HG02588 (cell line): ENCODE results near the gene ST8SIA4.

Source experiments
- ATAC-seq: cut with Tn5 transposase; IDR thresholded peaks from one replicate; pipeline ENCODE4 v1.9.1; 2021; ENCODE audit warnings: mild to moderate bottlenecking, moderate library complexity; ENCODE audit not compliant: unreplicated experiment

ST8SIA4 gene

DNA sequence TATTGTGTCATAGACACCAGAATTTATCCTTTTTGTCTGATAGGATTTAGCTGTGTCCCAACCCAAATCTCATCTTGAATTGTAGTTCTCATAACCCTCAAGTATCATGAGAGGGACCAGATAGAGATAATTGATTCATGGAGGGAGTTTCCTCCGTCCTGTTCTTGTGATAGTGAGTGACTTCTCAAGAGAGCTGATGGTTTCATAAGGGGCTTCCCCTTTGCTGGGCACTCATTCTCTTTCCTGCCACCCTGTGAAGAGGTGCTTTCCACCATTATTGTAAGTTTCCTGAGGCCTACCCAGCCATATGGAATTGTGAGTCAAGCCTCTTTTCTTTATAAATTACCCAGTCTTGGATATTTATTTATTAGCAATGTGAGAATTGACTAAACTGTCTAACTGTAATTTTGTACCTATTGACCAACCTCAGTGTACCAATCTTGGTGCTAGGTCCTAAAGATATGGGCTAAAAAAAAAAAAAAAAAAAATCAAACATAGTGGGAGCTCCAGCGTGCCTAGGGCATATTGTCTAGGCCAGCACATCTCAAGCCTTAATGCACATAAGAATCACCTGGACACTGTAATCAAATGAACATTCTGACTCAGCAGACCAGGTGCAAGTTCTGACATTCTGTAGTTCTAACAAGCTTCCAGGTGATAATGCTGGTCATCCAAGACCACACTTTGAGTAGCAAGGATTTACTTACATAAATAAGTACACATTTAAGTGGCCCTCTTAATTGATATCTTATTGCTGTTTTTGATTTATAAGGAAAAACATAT, 30.5 kb downstream of the ST8SIA4 start:
- no peak for ATAC-seq

DNA sequence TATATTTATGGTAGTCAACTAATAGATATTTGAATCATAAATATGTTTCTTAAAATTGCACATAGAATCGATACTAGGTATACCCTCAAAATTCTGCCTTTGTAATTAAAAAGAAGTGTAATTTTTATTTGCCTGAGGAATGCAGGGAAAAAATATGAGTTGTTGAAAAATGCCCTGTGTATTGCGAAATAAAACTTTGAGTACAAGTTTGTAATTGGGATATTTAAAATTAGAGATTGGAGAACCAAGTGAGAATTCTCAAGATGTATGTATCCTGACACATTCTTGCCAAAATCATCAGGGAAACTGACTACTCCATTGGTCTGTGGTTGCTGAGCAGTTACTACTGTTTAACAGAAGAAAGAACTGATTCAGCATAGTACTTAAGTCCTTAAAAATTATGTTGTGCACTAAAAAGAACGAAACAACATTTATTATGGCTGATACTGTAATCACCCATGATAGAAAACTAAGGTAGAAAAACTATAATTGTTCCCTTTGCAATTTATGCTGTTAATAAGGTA, 36.0 kb downstream of the ST8SIA4 start:
- no peak for ATAC-seq

DNA sequence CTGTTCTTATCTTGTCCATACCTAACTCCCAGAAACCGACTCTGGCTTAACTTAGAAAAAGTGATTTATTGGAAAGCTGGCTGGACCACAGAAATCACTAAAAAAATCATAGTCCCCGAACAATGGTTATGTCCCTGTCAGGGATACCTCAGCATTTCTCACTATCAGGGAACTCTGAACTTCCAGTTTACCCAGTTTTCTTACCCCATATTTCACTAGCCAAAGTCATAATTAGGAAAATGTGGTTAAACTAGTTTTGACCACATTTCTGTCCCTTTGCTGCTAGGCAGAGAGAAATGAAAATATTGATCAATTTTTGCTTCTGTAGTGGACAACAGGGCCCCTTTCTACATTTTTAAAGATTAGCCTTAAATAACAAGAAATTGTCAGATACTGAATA, 38.2 kb downstream of the ST8SIA4 start:
- ATAC-seq, result no peak

GRCh38 chr5:100863739-100864138, 39.3 kb downstream of the ST8SIA4 start:
- ATAC-seq, result no peak

DNA sequence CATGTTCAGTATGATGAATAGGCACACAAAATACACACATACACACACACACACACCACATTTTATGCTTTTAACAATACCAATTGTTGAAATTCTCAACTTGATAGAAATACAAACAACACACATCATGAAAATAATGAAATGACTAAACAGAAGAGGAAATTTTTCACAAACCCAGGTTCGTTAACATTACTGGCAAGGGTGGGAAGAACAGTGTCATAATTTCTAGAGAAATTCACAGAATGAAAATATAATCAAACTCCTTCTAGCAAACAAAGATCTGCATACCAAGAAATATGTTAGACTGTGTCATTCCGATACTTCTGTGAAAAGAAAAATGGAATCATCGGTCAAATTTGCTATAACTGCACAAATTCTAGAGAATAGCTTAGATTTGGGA, 41.9 kb downstream of the ST8SIA4 start:
- ATAC-seq, result no peak

DNA sequence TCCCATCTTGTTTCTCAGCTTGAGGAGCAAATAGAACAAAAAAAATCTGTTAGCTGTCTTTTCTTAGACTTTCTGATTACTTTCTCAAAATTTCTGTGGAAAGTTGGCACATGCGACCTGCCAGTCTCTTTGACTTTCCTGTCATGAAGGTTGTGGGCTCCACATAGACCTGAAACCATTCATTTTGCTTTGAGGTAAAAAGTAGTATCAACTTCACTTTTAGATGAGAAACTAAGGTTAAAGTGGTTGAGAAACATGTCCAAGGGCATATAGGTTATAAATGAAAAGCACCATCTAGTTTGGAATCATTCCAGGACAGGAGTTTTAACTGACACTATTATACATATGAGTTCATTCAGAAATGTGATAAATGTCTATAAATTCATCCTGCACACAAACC, 42.7 kb downstream of the ST8SIA4 start:
- peak; percentile 46 for ATAC-seq

DNA sequence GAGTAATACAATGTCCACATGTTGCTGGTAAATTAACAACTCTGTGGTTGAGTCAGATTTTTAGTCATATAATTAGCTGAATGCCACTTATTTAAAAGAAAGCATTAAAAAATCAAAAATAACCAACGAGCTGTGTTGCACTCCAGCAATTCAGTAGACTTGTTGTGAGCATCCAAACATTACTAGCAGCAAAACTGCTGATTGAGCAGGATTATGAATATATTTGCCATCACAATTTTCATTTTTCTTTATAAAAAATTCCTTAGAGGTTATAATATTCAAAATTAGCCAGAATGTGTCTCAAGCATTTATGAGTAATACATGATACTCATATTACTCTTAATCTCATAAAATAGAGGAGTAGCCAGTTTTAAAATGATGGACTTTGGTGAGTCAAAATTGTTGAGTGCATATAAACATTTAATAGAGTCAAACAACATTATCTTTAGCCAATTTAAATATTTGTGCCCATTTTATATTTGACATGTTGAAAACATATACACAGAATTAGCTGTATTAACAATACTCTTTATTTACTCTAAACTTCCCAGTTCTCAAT, 44.0 kb downstream of the ST8SIA4 start:
- ATAC-seq, result no peak

DNA sequence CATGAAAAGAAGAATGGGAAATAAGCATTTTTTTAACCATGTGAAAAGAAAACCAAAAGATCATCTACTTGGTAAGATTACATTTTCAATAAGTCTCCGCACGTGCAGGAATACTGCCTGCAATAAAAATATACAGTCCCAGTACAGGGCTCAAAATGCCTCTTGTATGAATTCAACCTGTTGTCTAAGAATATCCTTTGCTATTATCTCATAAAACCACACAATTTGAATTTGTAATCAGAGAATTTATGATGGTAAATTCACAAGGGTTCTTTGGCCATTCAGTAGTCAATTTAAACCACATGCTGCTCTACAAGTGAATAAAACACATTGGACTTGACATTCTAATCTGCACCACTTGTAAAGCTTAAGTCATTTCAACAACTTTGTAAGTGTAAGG, 46.6 kb downstream of the ST8SIA4 start:
- ATAC-seq, result no peak

DNA sequence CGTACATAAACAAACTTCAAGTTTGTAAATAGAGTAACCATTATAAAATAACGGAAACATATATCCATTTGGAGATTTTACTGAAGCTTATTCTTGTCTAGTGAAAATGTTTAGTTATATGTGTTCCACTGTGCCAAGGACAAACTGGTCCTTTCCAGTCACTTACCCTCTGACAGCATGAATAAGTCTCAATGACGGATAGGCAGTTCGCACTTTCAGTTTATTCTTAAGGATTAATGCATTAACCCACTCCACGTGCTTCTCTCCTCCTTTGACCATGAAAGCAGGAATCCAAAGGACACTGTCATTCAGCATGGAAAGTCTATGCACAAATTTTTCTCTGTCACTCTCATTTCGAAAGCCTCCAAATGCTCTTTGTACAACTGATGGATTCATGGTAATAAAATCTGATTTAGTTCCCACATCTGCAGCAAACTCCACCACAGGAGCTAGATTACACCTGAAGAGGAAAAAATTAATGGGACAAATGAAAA, 47.1 kb downstream of the ST8SIA4 start:
- ATAC-seq, result no peak

DNA sequence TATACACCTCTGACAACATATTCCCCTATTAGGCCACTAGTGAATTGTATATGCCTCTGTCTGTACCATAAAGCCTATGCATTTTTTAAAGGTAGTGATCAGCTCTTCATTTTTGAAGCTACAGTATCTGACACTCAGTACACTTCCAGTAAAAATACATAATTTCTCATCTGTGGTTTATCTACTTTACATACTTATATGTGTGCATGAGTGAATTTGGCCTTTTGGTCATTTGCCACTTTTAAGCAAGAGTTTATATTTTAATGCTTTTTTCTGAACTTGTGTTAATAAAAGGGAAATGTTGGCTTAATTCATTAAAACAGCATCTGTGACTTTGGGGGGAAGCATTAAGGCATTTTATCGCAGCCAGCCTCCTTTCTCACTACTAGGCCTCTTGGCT, 47.8 kb downstream of the ST8SIA4 start:
- no peak for ATAC-seq

GRCh38 chr5:100854591-100854990, 48.5 kb downstream of the ST8SIA4 start:
- ATAC-seq, result no peak

DNA sequence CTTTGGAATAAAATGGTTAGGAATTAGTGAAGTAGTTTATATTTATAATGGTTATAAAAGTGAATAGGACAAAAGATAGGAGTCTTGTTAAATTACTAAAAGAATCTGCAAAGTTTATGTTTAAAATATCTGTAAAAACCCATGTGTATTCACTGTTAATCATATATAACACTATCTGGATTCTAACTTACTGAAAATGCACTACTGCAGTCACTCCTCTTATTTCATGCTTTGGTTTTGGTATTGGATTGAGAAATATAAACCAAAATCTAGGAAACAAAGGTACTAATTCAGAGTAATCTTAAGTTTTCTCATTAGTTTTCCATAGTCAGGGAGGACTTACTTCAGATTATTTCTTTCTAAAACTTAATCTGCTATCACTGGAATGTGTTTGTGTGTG, 49.5 kb downstream of the ST8SIA4 start:
- ATAC-seq, result no peak

DNA sequence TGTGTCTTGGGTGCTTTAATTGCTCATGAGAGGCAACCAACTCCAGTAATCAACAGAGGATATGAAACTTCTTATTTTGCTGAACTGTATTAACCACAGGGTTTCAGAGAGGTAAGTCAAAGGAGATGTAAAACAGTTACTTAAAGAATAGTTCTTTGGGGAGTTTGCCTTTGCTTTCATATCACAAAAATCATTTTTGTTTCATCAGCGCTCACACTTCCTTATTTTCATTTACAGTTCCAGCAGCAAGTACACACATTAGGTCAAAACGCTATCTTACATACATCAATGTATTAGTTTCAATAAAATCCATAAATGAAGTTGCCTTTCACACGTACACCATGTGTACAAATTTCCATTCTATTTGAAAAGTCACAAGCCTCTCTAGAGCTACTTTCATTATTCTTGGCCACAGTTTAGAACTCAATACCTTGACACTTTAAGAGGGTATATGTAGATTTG, 50.1 kb downstream of the ST8SIA4 start:
- ATAC-seq, result peak; percentile 96

DNA sequence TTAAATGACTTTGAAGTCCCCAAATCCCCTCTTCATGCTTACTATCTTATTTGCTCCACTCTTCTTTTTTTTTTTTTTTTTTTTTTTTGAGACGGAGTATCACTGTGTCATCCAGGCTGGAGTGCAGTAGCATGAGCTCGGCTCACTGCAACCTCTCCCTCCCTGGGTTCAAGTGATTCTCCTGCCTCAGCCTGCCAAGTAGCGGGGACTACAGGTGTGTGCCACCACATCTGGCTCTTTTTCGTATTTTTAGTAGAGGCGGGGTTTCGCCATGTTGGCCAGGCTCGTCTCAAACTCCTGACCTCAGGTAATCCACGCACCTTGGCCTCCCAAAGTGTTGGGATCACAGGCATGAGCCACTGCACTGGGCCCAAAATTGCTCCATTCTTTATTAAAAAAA, 51.0 kb downstream of the ST8SIA4 start:
- no peak for ATAC-seq

DNA sequence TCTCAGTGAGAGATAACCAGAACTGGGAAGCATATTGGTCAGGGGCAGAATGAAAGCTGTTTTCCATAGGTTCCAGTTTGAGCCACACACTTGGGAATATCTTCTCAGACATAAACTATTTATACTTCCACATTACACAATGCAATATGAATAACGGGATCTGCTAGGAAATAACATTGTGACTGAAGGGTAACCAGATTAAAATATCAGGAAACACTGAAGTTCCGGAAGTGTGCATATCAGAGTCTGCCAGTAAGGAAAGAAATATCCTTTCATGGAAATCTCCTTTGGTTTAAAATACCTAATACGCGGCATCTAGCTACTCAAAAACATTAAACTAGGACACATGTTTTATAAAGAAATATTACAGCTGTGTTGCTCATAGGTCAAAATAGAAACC, 56.3 kb downstream of the ST8SIA4 start:
- no peak for ATAC-seq

DNA sequence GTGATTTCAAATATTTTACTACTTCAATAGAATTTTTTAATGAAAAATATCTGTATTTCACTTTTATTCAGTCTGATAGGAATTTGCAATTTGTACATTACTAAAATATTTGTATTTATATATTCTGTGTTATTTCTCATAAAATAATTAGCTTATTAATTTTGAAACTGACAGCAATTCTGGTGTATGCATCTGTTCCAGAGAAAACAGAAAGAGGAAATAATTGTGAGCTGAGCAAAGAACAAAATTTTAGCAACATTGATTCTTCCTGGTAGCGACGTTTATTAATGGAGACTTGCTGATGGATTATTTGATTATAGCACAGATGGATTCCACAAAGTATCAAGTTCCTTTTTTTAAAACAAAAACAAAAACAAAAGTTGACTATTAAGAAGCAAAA, 61.0 kb downstream of the ST8SIA4 start:
- no peak for ATAC-seq

DNA sequence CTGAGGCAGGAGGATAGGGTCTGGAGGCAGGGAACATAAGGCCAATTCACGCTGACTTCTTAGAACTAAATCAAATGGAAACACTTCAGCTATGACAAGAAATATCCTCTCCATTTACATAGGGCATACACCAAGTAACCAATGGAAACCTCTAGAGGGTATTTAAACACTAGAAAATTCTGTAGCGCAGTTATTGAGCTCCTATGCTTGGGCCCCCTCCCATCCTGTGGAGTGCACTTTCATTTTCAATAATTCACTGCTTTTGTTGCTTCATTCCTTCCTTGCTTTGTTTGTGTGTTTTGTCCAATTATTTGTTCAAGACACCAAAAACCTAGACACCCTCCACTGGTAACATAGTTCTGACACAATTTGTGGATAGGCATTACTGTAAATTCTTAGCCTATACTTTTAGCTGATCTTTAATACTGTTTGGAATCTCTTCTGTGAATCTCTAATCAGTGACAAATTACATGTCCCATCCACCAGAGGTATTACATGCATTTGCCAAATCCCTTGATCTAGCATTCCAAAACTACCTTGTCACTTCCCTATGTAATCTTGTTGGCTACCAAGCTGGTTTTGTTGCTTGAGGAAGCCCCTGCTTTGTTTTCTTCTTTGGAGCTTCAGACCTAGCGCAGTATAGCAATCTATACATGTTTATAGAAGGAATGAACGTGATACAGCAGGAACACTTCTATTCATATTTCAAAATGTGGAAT, 61.6 kb downstream of the ST8SIA4 start:
- ATAC-seq, result peak; percentile 30

- ATAC-seq, result peak; percentile 35
These were observed 62.3 kb downstream of the ST8SIA4 start for GRCh38 chr5:100840789-100841188.

DNA sequence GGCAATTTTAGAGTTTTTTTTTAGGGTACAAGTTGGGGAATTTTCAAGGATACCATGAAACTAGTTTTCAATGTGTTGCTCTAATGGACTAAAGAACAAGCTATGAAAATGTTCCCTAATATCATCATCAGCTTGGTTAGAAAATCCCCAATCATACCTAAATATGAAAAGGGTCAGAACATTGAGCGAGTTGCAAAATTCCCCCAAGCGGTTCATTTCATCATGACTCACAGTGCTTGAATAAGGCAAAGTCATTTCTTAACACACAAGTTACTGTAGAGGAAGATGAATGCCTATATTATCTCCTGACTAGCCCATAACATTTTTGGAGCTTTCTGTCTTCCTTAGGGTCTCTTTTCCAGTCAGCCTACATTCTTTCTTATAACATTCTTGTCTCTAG, 62.7 kb downstream of the ST8SIA4 start:
- ATAC-seq, result peak; percentile 84

DNA sequence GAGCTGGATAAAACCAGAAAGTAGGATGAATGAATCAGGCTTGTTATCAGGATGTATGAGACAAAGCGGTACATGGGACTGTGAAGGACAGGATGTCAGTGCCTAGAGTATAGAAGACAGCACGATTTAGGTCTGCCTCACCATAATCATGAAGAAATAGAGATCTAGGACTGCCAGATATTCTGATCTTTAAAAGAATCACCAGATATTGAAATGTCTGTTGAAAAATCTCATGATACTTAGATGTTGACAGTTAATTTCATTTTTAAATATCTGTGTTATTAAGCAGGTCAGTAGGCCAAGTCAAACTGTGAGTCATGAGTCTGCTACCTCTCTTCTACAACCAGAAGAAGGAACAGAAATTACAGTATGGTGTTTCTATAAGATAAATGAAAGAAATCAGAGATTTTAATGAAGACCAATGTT, 65.0 kb downstream of the ST8SIA4 start:
- ATAC-seq, result no peak

GRCh38 chr5:100834519-100834918, 68.6 kb downstream of the ST8SIA4 start:
- ATAC-seq, result no peak
